ENCODE measurements around the gene TBCEL. TPM values are rescaled to one million over a fixed set of nuclear protein-coding genes. Genes with fewer than 3 reads are reported as not detected.

The TBCEL gene
- polyA plus RNA-seq, 5 donors, result 22.3 to 37.4 (median 33.2) TPM

DNA sequence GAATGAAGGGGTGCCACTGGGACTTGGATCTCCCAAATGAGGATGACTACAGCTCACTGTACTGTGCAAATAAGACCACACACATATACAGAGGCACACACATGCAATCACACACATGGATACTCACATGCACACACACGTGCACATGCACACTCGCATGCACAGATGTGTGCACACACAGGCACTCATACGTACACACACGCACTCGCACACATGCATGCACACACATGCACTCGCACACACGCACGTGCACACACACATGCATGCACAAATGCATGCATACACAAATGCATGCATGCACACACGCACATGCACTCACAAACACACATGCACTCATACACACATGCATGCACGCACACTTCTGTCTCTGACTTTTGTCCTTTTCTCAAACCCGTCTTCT lies 113.1 kb downstream of the TBCEL start:
- DNase-seq, result no peak

GRCh38 chr11:121138259-121138658 lies 114.4 kb downstream of the TBCEL start:
- no peak for DNase-seq

GRCh38 chr11:121140369-121140768 lies 116.5 kb downstream of the TBCEL start:
- DNase-seq, result no peak

Other genes starting within 250 kb of the TBCEL start
- gene TECTA, start 77.1 kb downstream of the TBCEL start, polyA plus RNA-seq (ENCODE audit: insufficient read depth in 1 of 5, insufficient read length in 5 of 5, low replicate concordance in 1 of 5), result 1 to 10 TPM; 1.9 to 2.6 (median 2.1) TPM

All from right lung (tissue), 5 donors.